Measurements from ENCODE around the gene AMELX.
A peak's percentile ranks its signal among the peaks of the same experiment; 100 is the strongest.

AMELX gene

DNA sequence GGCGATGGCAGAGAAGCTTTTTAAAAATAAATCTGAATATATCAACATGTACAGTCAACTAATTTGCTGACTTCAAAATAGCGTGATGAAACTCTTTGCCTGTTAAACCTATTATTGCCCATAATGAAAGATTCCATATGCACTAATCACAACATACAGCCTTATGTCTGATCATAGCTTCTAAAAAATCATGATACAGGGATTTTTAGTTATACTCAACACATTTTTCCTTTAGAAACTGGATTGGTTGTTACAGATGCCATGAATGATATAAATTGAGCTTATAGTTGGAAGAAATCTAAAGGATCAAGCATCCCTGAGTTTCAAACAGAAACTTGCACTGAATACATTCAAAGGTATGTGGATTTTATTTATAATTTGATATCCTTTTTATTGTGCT lies at the start of gene AMELX:
Gene AMELX (plus strand): TSS at position 301 of the 400 bp plus-strand sequence. CDS start 1,376 bp downstream, outside the sequence.
- TF ChIP-seq, protein P1, sequence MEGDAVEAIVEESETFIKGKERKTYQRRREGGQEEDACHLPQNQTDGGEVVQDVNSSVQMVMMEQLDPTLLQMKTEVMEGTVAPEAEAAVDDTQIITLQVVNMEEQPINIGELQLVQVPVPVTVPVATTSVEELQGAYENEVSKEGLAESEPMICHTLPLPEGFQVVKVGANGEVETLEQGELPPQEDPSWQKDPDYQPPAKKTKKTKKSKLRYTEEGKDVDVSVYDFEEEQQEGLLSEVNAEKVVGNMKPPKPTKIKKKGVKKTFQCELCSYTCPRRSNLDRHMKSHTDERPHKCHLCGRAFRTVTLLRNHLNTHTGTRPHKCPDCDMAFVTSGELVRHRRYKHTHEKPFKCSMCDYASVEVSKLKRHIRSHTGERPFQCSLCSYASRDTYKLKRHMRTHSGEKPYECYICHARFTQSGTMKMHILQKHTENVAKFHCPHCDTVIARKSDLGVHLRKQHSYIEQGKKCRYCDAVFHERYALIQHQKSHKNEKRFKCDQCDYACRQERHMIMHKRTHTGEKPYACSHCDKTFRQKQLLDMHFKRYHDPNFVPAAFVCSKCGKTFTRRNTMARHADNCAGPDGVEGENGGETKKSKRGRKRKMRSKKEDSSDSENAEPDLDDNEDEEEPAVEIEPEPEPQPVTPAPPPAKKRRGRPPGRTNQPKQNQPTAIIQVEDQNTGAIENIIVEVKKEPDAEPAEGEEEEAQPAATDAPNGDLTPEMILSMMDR (IDR thresholded peaks at IDR 0.05) = no peak
- TF ChIP-seq ZFX (IDR thresholded peaks at IDR 0.05; ENCODE audit: borderline replicate concordance) = no peak
- H3K27ac ChIP-seq = no peak within 1 kb of the TSS

DNA sequence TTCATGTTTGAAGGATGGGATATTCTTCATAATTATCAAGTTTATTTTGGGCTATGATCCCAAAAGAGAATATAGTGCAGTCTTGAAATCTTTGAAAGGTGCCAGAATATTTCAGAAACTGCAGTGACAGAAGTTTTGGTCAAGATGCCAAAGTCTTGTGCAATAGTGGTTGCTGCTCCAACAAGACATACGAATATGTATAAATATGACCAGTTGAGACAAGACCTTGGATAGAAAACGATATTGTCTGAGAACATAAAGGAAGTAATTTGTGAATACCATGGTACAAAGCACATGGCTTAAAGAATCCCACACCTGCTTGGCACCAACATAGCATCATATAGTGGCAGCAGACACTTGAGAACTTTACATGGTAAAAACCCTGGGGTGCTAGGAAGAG lies 48.6 kb upstream of the AMELX start:
- TF ChIP-seq, protein P1 (IDR thresholded peaks at IDR 0.05) = no peak
- no peak for TF ChIP-seq ZFX (IDR thresholded peaks at IDR 0.05; ENCODE audit: borderline replicate concordance)
- H3K27ac ChIP-seq = peak overlapping the region; percentile 69

DNA sequence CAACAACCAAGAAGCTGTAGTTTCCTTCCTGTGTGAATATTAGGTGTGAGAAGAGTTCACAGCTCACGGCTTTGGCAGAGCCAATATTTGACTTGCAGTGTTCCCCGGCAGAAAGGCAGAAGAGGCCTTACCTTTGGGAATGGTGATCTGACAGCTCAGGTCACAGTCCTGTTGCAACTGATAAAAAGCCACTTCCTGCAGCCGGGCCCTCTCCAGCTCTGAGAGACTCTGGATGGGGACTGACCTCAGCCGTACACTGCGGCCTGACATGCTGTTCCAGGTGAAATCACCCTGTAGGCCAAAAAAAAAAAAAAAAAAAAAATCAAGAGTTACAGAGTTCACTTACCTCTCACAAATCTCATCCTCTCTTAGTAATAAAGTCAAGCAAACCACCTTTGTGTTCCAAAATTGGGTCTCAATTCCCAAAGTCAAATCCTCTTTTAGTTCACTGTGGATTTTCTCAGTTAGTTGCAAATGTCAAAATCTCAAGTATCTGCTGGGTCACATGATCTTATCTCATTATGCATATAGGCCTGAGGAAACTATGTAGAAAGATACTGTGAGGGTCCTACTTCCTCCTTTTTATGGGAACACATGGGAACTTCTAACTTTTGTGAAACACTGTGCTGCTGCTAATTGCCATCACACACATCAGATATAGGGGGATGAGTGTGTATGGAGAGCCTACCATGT lies 38.6 kb upstream of the AMELX start:
- peak overlapping the region; percentile 54 for H3K27ac ChIP-seq
- TF ChIP-seq, protein P1 (IDR thresholded peaks at IDR 0.05) = no peak
- no peak for TF ChIP-seq ZFX (IDR thresholded peaks at IDR 0.05; ENCODE audit: borderline replicate concordance)

DNA sequence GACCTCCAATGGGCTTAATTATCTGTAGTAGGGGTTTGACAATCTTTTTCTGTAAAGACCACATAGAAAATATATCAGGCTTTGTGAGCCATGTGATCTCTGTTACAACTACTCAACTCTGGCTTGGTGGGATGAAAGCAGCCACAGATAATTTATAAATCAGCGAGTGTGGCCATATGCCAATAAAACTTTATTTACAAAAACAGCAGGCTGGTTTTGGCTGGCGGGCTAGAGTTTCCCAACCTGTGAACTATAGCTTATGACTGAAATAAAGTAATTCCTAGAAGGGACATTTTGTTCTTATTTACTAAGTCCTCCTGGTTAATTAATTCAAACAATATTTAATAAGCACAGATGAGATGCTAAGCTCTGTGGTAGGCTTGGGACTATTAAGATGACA lies 35.9 kb upstream of the AMELX start:
- H3K27ac ChIP-seq = peak overlapping the region; percentile 83
- TF ChIP-seq ZFX (IDR thresholded peaks at IDR 0.05; ENCODE audit: borderline replicate concordance) = no peak
- TF ChIP-seq, protein P1 (IDR thresholded peaks at IDR 0.05) = no peak

DNA sequence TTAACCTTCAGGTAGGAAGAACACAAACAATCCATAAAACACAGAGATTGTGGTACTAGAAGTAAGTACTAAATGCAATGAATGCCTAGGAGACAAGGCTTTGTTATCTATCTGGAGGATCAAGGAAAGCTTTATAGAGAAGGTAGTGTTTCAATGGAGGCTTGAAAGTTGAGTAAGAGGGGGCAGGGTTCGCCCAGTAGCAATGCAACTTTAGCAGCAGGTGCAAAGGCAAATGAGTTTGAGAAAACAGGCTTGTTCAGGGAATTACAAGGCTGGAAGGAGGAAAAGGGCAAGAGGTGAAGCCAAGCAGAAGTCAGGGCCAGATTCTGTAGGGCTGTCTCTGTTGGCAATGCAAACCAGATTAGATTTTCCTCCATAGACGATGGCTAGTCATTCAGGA lies 35.5 kb upstream of the AMELX start:
- peak overlapping the region; percentile 83 for H3K27ac ChIP-seq
- TF ChIP-seq ZFX (IDR thresholded peaks at IDR 0.05; ENCODE audit: borderline replicate concordance) = no peak
- TF ChIP-seq, protein P1 (IDR thresholded peaks at IDR 0.05) = no peak

DNA sequence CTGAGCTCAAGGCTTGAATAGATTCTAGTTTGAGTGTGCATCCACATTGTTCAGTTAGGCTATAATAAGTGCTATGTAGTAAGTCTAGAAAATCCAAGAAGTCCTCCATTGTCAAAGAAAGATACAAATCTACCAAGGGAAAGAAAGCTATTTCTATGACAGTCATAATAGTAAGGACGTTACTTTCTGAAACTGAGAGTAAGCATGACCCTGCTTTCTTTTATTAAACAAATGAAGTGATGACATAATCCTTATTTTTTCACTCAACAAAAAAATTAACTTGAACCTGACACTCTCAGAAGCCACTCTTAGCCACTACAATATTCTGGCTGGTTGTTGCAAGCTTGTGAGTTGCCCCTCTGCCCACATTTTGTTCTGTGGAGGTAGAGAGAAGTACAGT lies 33.8 kb upstream of the AMELX start:
- TF ChIP-seq, protein P1 (IDR thresholded peaks at IDR 0.05) = no peak
- no peak for TF ChIP-seq ZFX (IDR thresholded peaks at IDR 0.05; ENCODE audit: borderline replicate concordance)
- H3K27ac ChIP-seq = peak overlapping the region; percentile 83

DNA sequence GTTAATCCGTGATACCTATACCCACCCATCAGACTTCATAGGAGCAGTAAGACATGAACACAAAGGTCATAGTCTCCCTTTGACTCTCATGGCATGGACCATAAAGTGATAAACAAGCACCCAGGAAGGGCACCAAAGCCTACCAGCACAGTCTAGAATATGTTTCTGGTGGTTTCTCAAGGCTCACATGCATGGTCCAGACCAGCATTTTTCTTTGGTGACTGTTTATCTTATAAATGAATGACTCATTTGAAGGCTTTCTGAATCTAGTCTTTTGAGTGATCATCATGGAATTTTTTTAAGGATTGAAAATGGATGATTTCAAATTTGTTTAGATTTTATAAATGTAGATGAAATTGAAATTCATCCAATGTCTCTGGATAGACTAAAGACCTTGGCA lies 32.0 kb upstream of the AMELX start:
- no peak overlapping the region for H3K27ac ChIP-seq
- no peak for TF ChIP-seq ZFX (IDR thresholded peaks at IDR 0.05; ENCODE audit: borderline replicate concordance)
- TF ChIP-seq, protein P1 (IDR thresholded peaks at IDR 0.05) = no peak
